ENCODE data around the gene KCNK15. TPM values are rescaled to one million over a fixed set of nuclear protein-coding genes. Genes with fewer than 3 reads are reported as not detected.

Gene KCNK15
- total RNA-seq, 3 donors from 2014 or later (not counting 1 experiment from before 2014, with no cell fraction given): not detected

DNA sequence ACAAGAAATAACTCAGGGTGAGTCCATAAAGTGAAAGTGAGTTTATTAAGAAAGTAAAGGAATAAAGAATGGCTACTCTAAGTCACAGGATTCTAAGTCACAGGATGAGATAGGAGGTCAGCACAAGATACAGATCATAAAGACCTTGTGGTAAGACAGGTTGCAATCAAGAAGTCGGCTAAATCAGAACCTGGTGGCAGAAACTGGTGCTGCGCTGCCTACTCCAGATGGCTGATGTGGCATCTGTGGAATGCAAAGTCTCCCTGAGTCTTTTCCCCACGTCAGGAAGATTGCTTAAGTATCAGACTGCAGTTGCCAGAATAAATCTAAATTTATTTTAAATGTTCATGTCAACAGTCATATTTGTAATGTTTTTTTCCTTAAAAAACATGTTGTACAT lies 10.7 kb upstream of the KCNK15 start:
- Histone ChIP-seq H3K36me3 (ENCODE audit: control insufficient read depth, insufficient read depth, low read length) (no peaks in the 10 kb centered on the region), H3K27ac (ENCODE audit: low read length) (no peak overlapping the region), H3K9me3 (ENCODE audit: control insufficient read depth, insufficient read depth, low read length) (no peaks in the 10 kb centered on the region), H3K27me3 (ENCODE audit: control insufficient read depth, insufficient read depth, low read length) (no peaks in the 10 kb centered on the region), H3K4me3 (ENCODE audit: low read length) (no peak overlapping the region), H3K4me1 (ENCODE audit: control insufficient read depth, insufficient read depth, low read length) (peaks cover 4% of the 10 kb centered on the region)
- H3K4me1 Mint-ChIP-seq: peaks cover 12 to 20% of the 10 kb centered on the region in 2 donors
- TF ChIP-seq, protein P1, sequence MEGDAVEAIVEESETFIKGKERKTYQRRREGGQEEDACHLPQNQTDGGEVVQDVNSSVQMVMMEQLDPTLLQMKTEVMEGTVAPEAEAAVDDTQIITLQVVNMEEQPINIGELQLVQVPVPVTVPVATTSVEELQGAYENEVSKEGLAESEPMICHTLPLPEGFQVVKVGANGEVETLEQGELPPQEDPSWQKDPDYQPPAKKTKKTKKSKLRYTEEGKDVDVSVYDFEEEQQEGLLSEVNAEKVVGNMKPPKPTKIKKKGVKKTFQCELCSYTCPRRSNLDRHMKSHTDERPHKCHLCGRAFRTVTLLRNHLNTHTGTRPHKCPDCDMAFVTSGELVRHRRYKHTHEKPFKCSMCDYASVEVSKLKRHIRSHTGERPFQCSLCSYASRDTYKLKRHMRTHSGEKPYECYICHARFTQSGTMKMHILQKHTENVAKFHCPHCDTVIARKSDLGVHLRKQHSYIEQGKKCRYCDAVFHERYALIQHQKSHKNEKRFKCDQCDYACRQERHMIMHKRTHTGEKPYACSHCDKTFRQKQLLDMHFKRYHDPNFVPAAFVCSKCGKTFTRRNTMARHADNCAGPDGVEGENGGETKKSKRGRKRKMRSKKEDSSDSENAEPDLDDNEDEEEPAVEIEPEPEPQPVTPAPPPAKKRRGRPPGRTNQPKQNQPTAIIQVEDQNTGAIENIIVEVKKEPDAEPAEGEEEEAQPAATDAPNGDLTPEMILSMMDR (IDR thresholded peaks at IDR 0.05): no peak
- no peaks in the 10 kb centered on the region for H3K9me3 Mint-ChIP-seq
- H3K4me3 Mint-ChIP-seq: no peak overlapping the region
- no peak for ATAC-seq
- H3K27ac Mint-ChIP-seq: no peak overlapping the region
- no peak for DNase-seq
- intact Hi-C loops (cut with micrococcal nuclease): loop anchor here (5.0 kb wide), 1 partner anchor 518 kb away; no protein-coding TSS in a partner anchor
- 86% methylated on average over 3 of the region's 3 CpGs for WGBS (ENCODE audit: insufficient coverage)
- H3K27me3 Mint-ChIP-seq (ENCODE audit: low read depth in 2 of 2): peaks cover 0 to 4% of the 10 kb centered on the region in 2 donors
- H3K36me3 Mint-ChIP-seq: no peaks in the 10 kb centered on the region

DNA sequence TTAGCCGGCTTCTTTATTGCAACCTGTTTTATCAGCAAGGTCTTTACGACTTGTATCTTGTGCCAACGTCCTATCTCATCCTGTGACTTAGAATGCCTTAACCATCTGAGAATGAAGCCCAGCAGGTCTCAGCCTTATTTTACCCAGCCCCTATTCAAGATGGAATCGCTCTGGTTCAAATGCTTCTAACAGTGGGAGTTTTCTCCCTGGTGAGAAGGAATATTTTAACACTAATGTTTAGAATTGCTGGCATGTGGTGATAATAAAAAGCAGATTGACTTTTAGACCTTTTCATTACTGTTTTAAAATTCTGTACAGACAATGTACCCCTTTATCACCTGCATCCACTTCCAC lies 9.9 kb upstream of the KCNK15 start:
- H3K36me3 ChIP-seq (ENCODE audit: control insufficient read depth, insufficient read depth, low read length): no peaks in the 10 kb centered on the region
- no peak overlapping the region for H3K4me3 ChIP-seq (ENCODE audit: low read length)
- DNase-seq (no peak), ATAC-seq (no peak)
- TF ChIP-seq, protein P1 (IDR thresholded peaks at IDR 0.05): no peak
- H3K9me3 ChIP-seq (ENCODE audit: control insufficient read depth, insufficient read depth, low read length): no peaks in the 10 kb centered on the region
- peaks cover 0 to 4% of the 10 kb centered on the region in 2 donors for H3K27me3 Mint-ChIP-seq (ENCODE audit: low read depth in 2 of 2)
- H3K4me1 ChIP-seq (ENCODE audit: control insufficient read depth, insufficient read depth, low read length): peaks cover 4% of the 10 kb centered on the region
- WGBS (ENCODE audit: insufficient coverage): 94% methylated on average over 3 of the region's 4 CpGs
- H3K4me3 Mint-ChIP-seq: peak overlapping the region; percentile 83
- H3K27ac Mint-ChIP-seq: peak overlapping the region; percentile 54 to 79
- peaks cover 12 to 20% of the 10 kb centered on the region in 2 donors for H3K4me1 Mint-ChIP-seq
- intact Hi-C loops (cut with micrococcal nuclease): loop anchor here (5.0 kb wide), 1 partner anchor 518 kb away; no protein-coding TSS in a partner anchor
- no peaks in the 10 kb centered on the region for H3K9me3 Mint-ChIP-seq
- no peaks in the 10 kb centered on the region for H3K27me3 ChIP-seq (ENCODE audit: control insufficient read depth, insufficient read depth, low read length)
- H3K27ac ChIP-seq (ENCODE audit: low read length): no peak overlapping the region
- H3K36me3 Mint-ChIP-seq: no peaks in the 10 kb centered on the region

DNA sequence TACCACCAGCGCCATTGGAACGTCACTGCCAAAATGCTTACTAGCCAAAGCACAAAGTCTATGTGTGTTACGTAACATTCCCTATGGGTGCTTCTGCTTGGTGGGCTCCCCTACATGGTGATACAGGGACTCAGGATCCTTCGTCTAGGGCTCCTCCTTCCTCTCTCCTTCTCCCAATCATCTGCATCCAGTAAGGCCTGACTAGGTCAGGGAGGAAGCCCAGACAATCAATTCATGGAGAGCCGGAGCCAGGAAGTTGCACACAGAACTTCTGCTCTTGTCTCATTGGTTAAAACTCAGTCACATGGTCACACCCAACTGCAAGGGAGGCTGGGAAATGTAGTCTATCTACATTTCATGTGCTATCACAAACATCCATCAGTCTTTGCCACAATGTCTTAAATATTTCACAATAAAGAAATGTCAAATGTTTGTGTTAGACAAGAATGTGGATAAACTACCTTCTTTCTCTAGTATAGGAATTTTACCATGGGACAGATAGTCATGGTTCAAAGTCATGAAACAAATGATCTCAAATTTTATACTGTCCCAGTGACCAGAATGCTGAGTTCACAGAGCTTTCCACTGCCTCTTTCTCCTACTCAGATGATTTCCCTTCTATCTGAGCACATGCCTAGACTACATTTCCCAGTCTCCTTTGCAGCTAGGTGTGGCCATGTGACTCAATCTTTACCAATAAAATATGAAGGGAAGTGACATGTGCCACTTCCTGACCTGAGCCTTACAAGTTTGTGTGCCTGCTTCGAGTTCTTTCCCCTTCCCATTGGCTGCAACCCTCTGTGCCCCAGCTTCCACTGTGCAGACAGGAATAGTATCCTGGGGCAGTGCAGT lies 9.3 kb upstream of the KCNK15 start:
- WGBS (ENCODE audit: insufficient coverage): 51% methylated on average over 6 of the region's 6 CpGs
- H3K4me3 ChIP-seq (ENCODE audit: low read length): no peak overlapping the region
- H3K4me1 ChIP-seq (ENCODE audit: control insufficient read depth, insufficient read depth, low read length): peaks cover 4% of the 10 kb centered on the region
- no peaks in the 10 kb centered on the region for H3K9me3 ChIP-seq (ENCODE audit: control insufficient read depth, insufficient read depth, low read length)
- H3K27me3 ChIP-seq (ENCODE audit: control insufficient read depth, insufficient read depth, low read length): no peaks in the 10 kb centered on the region
- peak in 1 of 2 donors; percentile 73 for DNase-seq
- peaks cover 12 to 20% of the 10 kb centered on the region in 2 donors for H3K4me1 Mint-ChIP-seq
- peak overlapping the region; percentile 83 for H3K4me3 Mint-ChIP-seq
- ATAC-seq: peak in 2 of 3 donors; percentile 69 to 78
- peaks cover 0 to 4% of the 10 kb centered on the region in 2 donors for H3K27me3 Mint-ChIP-seq (ENCODE audit: low read depth in 2 of 2)
- no peaks in the 10 kb centered on the region for H3K36me3 ChIP-seq (ENCODE audit: control insufficient read depth, insufficient read depth, low read length)
- intact Hi-C loops (cut with micrococcal nuclease): loop anchor here (5.0 kb wide), 1 partner anchor 519 kb away; no protein-coding TSS in a partner anchor
- TF ChIP-seq, protein P1 (IDR thresholded peaks at IDR 0.05): no peak
- H3K27ac ChIP-seq (ENCODE audit: low read length): no peak overlapping the region
- peak overlapping the region; percentile 54 to 79 for H3K27ac Mint-ChIP-seq
- H3K9me3 Mint-ChIP-seq: no peaks in the 10 kb centered on the region
- no peaks in the 10 kb centered on the region for H3K36me3 Mint-ChIP-seq

All from natural killer cell (primary cell).